DND-41 (cell line): Measurements from ENCODE around the gene CCDC92.

Experiments used
- ATAC-seq: fragments of 200-7000 bp; cut with Tn5 transposase; 3 replicates; pipeline ENCODE4 v1.9.1; 2021; ENCODE audit warnings: low read depth; ENCODE audit not compliant: insufficient read depth
- DNase-seq: peaks from one replicate; pipeline ENCODE4 v3.0.0-alpha.2; 2020
- H2AFZ ChIP-seq: 2 replicates; pipeline ENCODE4 v1.6.0; 2012; ENCODE audit warnings: low read depth, low read length
- H3K27ac ChIP-seq: 2 replicates; pipeline ENCODE4 v1.5.1; 2012; ENCODE audit warnings: low read length, inconsistent platforms
- H3K27me3 ChIP-seq: fragments of 200-600 bp; sonication (generic); 2 replicates; pipeline ENCODE4 v1.6.0; 2012; ENCODE audit warnings: low read length, mild to moderate bottlenecking, inconsistent platforms; ENCODE audit not compliant: insufficient read depth, poor library complexity
- H3K36me3 ChIP-seq: 2 replicates; pipeline ENCODE4 v1.5.1; 2012; ENCODE audit warnings: low read length, inconsistent platforms; ENCODE audit not compliant: insufficient read depth
- H3K4me1 ChIP-seq: 2 replicates; pipeline ENCODE4 v1.5.1; 2012; ENCODE audit warnings: mild to moderate bottlenecking, low read length; ENCODE audit not compliant: insufficient read depth
- H3K4me2 ChIP-seq: 2 replicates; pipeline ENCODE4 v1.6.0; 2012; ENCODE audit warnings: mild to moderate bottlenecking, moderate library complexity, low read length, inconsistent platforms; ENCODE audit not compliant: insufficient read depth
- H3K4me3 ChIP-seq, 2 experiments: fragments of 200-600 bp in 1 of 2; shearing (Covaris generic) in 1 of 2; 2 replicates each; pipeline ENCODE4 v1.5.1; 2012 to 2016; ENCODE audit warnings: inconsistent platforms in 2 of 2, low read length in 2 of 2, mild to moderate bottlenecking in 2 of 2, low read depth in 1 of 2, moderate library complexity in 1 of 2
- H3K79me2 ChIP-seq: 2 replicates; pipeline ENCODE4 v1.6.0; 2012; ENCODE audit warnings: low read length, inconsistent platforms; ENCODE audit not compliant: insufficient read depth
- H3K9ac ChIP-seq: 2 replicates; pipeline ENCODE4 v1.6.0; 2012; ENCODE audit warnings: low read depth, mild to moderate bottlenecking, inconsistent platforms, low read length, moderate library complexity
- H3K9me3 ChIP-seq: 2 replicates; pipeline ENCODE4 v1.5.1; 2012; ENCODE audit warnings: low read length, moderate library complexity, mild to moderate bottlenecking, inconsistent platforms; ENCODE audit not compliant: insufficient read depth, severe bottlenecking
- H4K20me1 ChIP-seq: 2 replicates; pipeline ENCODE4 v1.6.0; 2012; ENCODE audit warnings: low read length; ENCODE audit not compliant: insufficient read depth
- EZH2 ChIP-seq: IDR thresholded peaks from 3 replicates; pipeline ENCODE4 v1.6.1; 2012; ENCODE audit warnings: borderline replicate concordance, low read depth, mild to moderate bottlenecking, moderate library complexity, low read length, inconsistent platforms; ENCODE audit not compliant: severe bottlenecking
- TF ChIP-seq, protein P1 (sequence below): IDR thresholded peaks from 2 replicates; pipeline ENCODE4 v1.5.1; 2012; ENCODE audit warnings: borderline replicate concordance, low read length, moderate library complexity, mild to moderate bottlenecking; ENCODE audit not compliant: poor library complexity, severe bottlenecking; ENCODE audit errors: extremely low read depth

CCDC92 gene

DNA sequence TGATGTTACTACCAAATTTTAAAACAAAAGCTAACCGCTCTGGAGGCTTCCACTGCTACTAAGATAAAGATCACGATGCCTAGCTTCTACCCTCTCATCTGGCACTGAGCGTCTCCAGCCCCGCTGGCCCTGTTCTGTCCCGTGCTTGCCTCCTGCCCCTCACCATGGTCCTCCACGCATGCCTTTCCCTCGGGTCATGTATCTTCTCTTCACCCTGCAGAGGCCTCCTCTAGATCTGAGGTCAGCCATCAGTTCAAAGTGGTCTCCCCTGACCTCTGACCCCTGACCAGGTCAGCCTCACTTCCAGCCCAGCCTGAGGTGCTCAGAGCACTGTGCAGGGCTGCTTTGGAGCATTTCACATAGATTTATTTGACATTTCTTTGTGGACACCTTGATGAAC lies 28.7 kb upstream of the CCDC92 start:
- H3K4me2 ChIP-seq: no peak overlapping the region
- no peak overlapping the region for H3K27ac ChIP-seq
- TF ChIP-seq, protein P1, sequence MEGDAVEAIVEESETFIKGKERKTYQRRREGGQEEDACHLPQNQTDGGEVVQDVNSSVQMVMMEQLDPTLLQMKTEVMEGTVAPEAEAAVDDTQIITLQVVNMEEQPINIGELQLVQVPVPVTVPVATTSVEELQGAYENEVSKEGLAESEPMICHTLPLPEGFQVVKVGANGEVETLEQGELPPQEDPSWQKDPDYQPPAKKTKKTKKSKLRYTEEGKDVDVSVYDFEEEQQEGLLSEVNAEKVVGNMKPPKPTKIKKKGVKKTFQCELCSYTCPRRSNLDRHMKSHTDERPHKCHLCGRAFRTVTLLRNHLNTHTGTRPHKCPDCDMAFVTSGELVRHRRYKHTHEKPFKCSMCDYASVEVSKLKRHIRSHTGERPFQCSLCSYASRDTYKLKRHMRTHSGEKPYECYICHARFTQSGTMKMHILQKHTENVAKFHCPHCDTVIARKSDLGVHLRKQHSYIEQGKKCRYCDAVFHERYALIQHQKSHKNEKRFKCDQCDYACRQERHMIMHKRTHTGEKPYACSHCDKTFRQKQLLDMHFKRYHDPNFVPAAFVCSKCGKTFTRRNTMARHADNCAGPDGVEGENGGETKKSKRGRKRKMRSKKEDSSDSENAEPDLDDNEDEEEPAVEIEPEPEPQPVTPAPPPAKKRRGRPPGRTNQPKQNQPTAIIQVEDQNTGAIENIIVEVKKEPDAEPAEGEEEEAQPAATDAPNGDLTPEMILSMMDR: no peak
- ATAC-seq (no peak), DNase-seq (no peak)
- peaks cover 78% of the 10 kb centered on the region for H3K36me3 ChIP-seq
- no peak overlapping the region for H3K9ac ChIP-seq
- no peaks in the 10 kb centered on the region for H3K9me3 ChIP-seq
- no peak overlapping the region for H3K4me3 ChIP-seq
- H3K79me2 ChIP-seq: peaks cover 50% of the 10 kb centered on the region
- H3K4me1 ChIP-seq: no peaks in the 10 kb centered on the region
- peaks cover 47% of the 10 kb centered on the region; the same call in 1 of the 2 replicates for H4K20me1 ChIP-seq
- H3K27me3 ChIP-seq: no peaks in the 10 kb centered on the region
- H2AFZ ChIP-seq: no peak overlapping the region

DNA sequence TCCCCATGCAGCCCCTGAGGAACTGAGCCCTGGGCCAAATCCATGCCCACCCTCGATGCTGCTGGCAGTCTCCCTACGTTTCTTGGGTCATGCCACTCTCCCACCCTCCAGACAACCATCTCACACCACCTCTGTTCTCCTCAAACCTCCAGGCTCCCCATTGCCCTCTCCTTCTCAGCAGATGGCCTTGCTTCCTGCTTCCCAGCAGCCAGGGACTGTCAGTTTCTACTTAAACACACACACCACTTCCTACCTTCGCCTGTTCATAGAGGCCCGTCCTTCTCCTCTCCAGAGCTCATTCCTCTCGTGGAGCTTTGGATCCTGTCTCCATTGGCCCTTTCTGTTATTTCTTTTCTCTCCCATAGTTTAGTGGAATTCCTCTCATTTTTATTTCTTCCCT lies 27.5 kb upstream of the CCDC92 start:
- Histone ChIP-seq H4K20me1 (peaks cover 52% of the 10 kb centered on the region; the same call in 1 of the 2 replicates), H3K4me2 (no peak overlapping the region), H3K9ac (no peak overlapping the region), H3K36me3 (peaks cover 79% of the 10 kb centered on the region), H3K27ac (no peak overlapping the region), H2AFZ (no peak overlapping the region), H3K4me3 (no peak overlapping the region), H3K27me3 (no peaks in the 10 kb centered on the region), H3K79me2 (peaks cover 56% of the 10 kb centered on the region), H3K9me3 (no peaks in the 10 kb centered on the region), H3K4me1 (no peaks in the 10 kb centered on the region)
- ATAC-seq (no peak), DNase-seq (no peak)
- no peak for TF ChIP-seq EZH2
- TF ChIP-seq, protein P1: no peak

DNA sequence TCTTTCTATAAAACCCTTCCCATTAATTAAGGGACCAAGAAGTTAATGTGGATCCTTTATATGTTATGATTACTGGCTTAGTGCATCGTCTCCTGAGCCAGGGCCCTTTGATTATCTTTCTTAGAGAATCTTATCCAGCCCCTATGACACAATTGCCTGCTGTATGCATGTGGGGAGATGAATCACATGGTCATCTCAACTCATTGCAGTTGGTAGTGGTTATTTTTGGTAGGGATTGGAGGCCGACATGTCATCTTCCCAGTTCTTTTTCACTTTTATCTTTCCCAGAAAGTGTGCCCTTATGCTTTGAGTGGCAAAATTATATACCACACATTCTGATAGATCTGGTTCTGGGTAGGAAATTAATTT lies 26.3 kb upstream of the CCDC92 start:
- Histone ChIP-seq H3K9me3 (no peaks in the 10 kb centered on the region), H3K27me3 (no peaks in the 10 kb centered on the region), H4K20me1 (peaks cover 51% of the 10 kb centered on the region; the same call in 1 of the 2 replicates), H3K36me3 (peaks cover 73% of the 10 kb centered on the region), H3K27ac (no peak overlapping the region), H3K9ac (no peak overlapping the region), H3K79me2 (peaks cover 62% of the 10 kb centered on the region), H3K4me3 (no peak overlapping the region), H3K4me1 (no peaks in the 10 kb centered on the region), H3K4me2 (no peak overlapping the region), H2AFZ (no peak overlapping the region)
- TF ChIP-seq, protein P1: no peak
- no peak for TF ChIP-seq EZH2
- ATAC-seq (no peak), DNase-seq (no peak)

DNA sequence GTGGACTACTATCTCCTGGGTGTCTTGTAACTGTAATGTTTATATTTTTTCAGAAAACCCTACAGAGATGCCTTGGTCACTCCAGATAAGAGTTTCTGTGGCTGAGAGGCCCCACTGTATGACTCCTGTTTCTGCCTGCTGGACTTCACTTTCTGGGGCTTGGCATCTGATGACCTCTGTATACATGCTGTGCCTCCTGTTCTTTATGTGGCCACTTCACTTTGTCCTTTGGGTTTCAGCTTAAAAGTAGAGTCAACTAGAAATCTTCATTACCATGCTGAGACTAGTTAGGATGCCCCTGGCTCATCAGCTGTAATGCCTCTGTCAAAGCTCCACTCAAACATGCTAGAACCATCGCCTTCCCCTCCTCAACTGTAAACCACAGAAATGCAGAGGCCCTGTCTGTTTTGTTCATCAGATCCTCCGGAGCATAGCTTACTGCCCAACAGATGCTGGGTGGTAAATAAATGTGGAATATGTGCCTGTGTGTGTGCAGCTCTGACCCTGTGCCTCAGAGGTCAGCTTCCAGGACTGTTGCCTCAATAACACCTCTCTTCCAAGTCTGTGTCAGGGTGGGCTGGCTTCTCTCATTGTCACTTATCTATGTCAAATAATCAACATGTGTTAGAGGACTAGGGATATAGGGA lies 25.8 kb upstream of the CCDC92 start:
- Histone ChIP-seq H3K27me3 (no peaks in the 10 kb centered on the region), H3K27ac (no peak overlapping the region), H3K4me1 (no peaks in the 10 kb centered on the region), H3K9ac (no peak overlapping the region), H3K4me2 (no peak overlapping the region), H4K20me1 (peaks cover 49% of the 10 kb centered on the region; the same call in 1 of the 2 replicates), H3K36me3 (peaks cover 70% of the 10 kb centered on the region), H3K9me3 (no peaks in the 10 kb centered on the region), H3K79me2 (peaks cover 65% of the 10 kb centered on the region), H3K4me3 (no peak overlapping the region), H2AFZ (no peak overlapping the region)
- DNase-seq (no peak), ATAC-seq (no peak)
- no peak for TF ChIP-seq EZH2
- TF ChIP-seq, protein P1: no peak
